Tibial nerve (tissue), 4 donors: ENCODE results near the gene PRSS36. TPM values are rescaled to one million over a fixed set of nuclear protein-coding genes. Genes with fewer than 3 reads are reported as not detected.
"Not testable (repeated sequence)": the region's sequence is repeated elsewhere in the genome, so short reads cannot be mapped to it uniquely, and the experiment has no call there.

Experiments used
- DNase-seq, 2 donors: peaks; one replicate each; pipeline ENCODE4 v3.0.0-alpha.2; 2019; ENCODE audit warnings: low spot score in 2 of 2
- H3K27ac ChIP-seq, 4 donors: fragments of 200-600 bp; sonication (generic) in 3 of 4; one replicate each; pipeline ENCODE4 v1.5.1; 2017 to 2019; ENCODE audit warnings: mild to moderate bottlenecking in 1 of 4
- H3K27me3 ChIP-seq, 2 donors: fragments of 200-600 bp; sonication (generic) in 1 of 2; one replicate each; pipeline versions ENCODE4 v1.5.1 to v1.6.0; 2017 to 2019
- H3K36me3 ChIP-seq, 3 donors: fragments of 200-600 bp; sonication (generic); one replicate each; pipeline ENCODE4 v1.5.1; 2018 to 2019
- H3K4me1 ChIP-seq, 4 donors: fragments of 200-600 bp; sonication (generic) in 3 of 4; one replicate each; pipeline ENCODE4 v1.5.1; 2017 to 2019
- H3K4me3 ChIP-seq, 4 donors: fragments of 200-600 bp; sonication (generic) in 3 of 4; one replicate each; pipeline ENCODE4 v1.5.1; 2017 to 2019; ENCODE audit warnings: mild to moderate bottlenecking in 1 of 4, moderate library complexity in 1 of 4
- H3K9me3 ChIP-seq, 4 donors: fragments of 200-600 bp; sonication (generic) in 3 of 4; one replicate each; pipeline ENCODE4 v1.5.1; 2017 to 2019
- CTCF ChIP-seq, 5 experiments: fragments of 200-600 bp in 3 of 5; fragments of 450-650 bp in 2 of 5; sonication (generic) in 3 of 5; IDR thresholded peaks; one replicate each; pipeline ENCODE4 v1.5.1; 2016 to 2019; ENCODE audit warnings: antibody characterized with exemption in 5 of 5, mild to moderate bottlenecking in 3 of 5, moderate library complexity in 2 of 5
- EP300 ChIP-seq, 2 donors: sonication (generic); formaldehyde crosslinking; IDR thresholded peaks; one replicate each; pipeline ENCODE4 v1.6.1; 2017; ENCODE audit warnings: antibody characterized with exemption in 2 of 2, mild to moderate bottlenecking in 1 of 2
- POLR2A ChIP-seq, 2 donors: fragments of 450-650 bp; IDR thresholded peaks; one replicate each; pipeline ENCODE4 v1.6.1; 2017; ENCODE audit warnings: antibody characterized with exemption in 2 of 2, mild to moderate bottlenecking in 2 of 2, moderate library complexity in 2 of 2
- WGBS, 2 donors: methylation state at CpG; one replicate each; pipeline ENCODE4 v1.1.5; 2018; 5-methylcytosine and 5-hydroxymethylcytosine counted together
- total RNA-seq, 4 donors: library from RNA; depleted of rRNA; stranded (reverse); fragments of >200 nt; gene quantifications; one replicate each; pipeline ENCODE4 v1.1.0, GENCODE V29; 2016

PRSS36 gene
- total RNA-seq, 4 donors from 2014 or later = 6.5 to 21.3 (median 10.8) TPM

GRCh38 chr16:31138621-31139578 is 11.0 kb downstream of the PRSS36 start:
- Histone ChIP-seq H3K4me1 (peaks cover 0 to 44% (median 12%) of the 10 kb centered on the region in 4 donors), H3K4me3 (peak overlapping the region in 1 of 4 donors; percentile 25), H3K27me3 (peaks cover 0 to 19% of the 10 kb centered on the region in 2 donors), H3K9me3 (no peaks in the 10 kb centered on the region), H3K36me3 (no peaks in the 10 kb centered on the region), H3K27ac (peak overlapping the region in 3 of 4 donors; percentile 52 to 71 (median 57))
- WGBS, 2 donors = 44 to 54% methylated on average over 21 to 27 of the region's 27 CpGs
- TF ChIP-seq CTCF (IDR thresholded peaks at IDR 0.05) (no peak), EP300 (IDR thresholded peaks at IDR 0.05) (peak in 1 of 2 donors; percentile 24)
- no peak for DNase-seq

- H3K27ac ChIP-seq, H3K9me3 ChIP-seq, DNase-seq, H3K4me3 ChIP-seq: not testable (repeated sequence)
- 89 to 91% methylated on average over 20 of the region's 20 CpGs for WGBS, 2 donors
- H3K27me3 ChIP-seq = peaks cover 0 to 19% of the 10 kb centered on the region in 2 donors
- peaks cover 0 to 37% (median 7%) of the 10 kb centered on the region in 4 donors for H3K4me1 ChIP-seq
- H3K36me3 ChIP-seq = peaks cover 0 to 15% (median 0%) of the 10 kb centered on the region in 3 donors
Observed at GRCh38 chr16:31136822-31137499, 12.9 kb downstream of the PRSS36 start.

- H3K36me3 ChIP-seq = peaks cover 0 to 22% (median 0%) of the 10 kb centered on the region in 3 donors
- H3K9me3 ChIP-seq = no peaks in the 10 kb centered on the region
- WGBS, 2 donors = 89 to 91% methylated on average over 6 of the region's 6 CpGs
- DNase-seq = no peak
- H3K4me3 ChIP-seq = no peak overlapping the region
- H3K27me3 ChIP-seq = peaks cover 0 to 19% of the 10 kb centered on the region in 2 donors
- no peak overlapping the region for H3K27ac ChIP-seq
- no peak for TF ChIP-seq POLR2A (IDR thresholded peaks at IDR 0.05)
- TF ChIP-seq EP300 (IDR thresholded peaks at IDR 0.05) = no peak
- TF ChIP-seq CTCF (IDR thresholded peaks at IDR 0.05) = no peak
- peaks cover 0 to 30% (median 2%) of the 10 kb centered on the region in 4 donors for H3K4me1 ChIP-seq
Observed at GRCh38 chr16:31136287-31136662, 13.6 kb downstream of the PRSS36 start.

- Histone ChIP-seq H3K36me3 (peaks cover 0 to 27% (median 0%) of the 10 kb centered on the region in 3 donors), H3K4me3 (peak within 1 kb of the TSS in 1 of 4 donors; percentile 25), H3K4me1 (peaks cover 0 to 24% (median 0%) of the 10 kb centered on the region in 4 donors), H3K9me3 (no peaks in the 10 kb centered on the region), H3K27me3 (peaks cover 0 to 19% of the 10 kb centered on the region in 2 donors), H3K27ac (peak within 1 kb of the TSS in 1 of 4 donors; percentile 76)
- WGBS, 2 donors = 48 to 51% methylated on average over 22 of the region's 22 CpGs
- TF ChIP-seq CTCF (IDR thresholded peaks at IDR 0.05) (no peak), EP300 (IDR thresholded peaks at IDR 0.05) (no peak), POLR2A (IDR thresholded peaks at IDR 0.05) (no peak)
- DNase-seq = no peak
Observed at GRCh38 chr16:31135535-31136286, 14.2 kb downstream of the PRSS36 start, which contains the start of gene PRSS8. Gene PRSS8 (minus strand): TSS chr16:31135727. CDS start chr16:31135498, 229 bp downstream.
